ENCODE data around the gene PXDC1. TPM values are rescaled to one million over a fixed set of nuclear protein-coding genes. Genes with fewer than 3 reads are reported as not detected.

PXDC1 gene
- total RNA-seq, 1 donor, result 144 TPM

GRCh38 chr6:3699231-3699630, 52.3 kb downstream of the PXDC1 start:
- Histone ChIP-seq H3K4me3 (ENCODE audit: insufficient read depth, low read length) (no peak overlapping the region), H3K9me3 (ENCODE audit: low read depth, low read length) (no peaks in the 10 kb centered on the region), H4K20me1 (ENCODE audit: insufficient read depth, low read length) (no peaks in the 10 kb centered on the region), H2AFZ (ENCODE audit: low read length) (no peak overlapping the region), H3K4me2 (ENCODE audit: insufficient read depth, low read length) (no peak overlapping the region), H3K36me3 (ENCODE audit: insufficient read depth, low read length) (no peaks in the 10 kb centered on the region), H3K4me1 (ENCODE audit: insufficient read depth, low read length) (peaks cover 38% of the 10 kb centered on the region), H3K79me2 (ENCODE audit: insufficient read depth, low read length) (no peaks in the 10 kb centered on the region), H3K27ac (ENCODE audit: low read depth, low read length) (no peak overlapping the region), H3K27me3 (ENCODE audit: insufficient read depth, low read length) (no peaks in the 10 kb centered on the region)
- no peak for TF ChIP-seq CTCF (IDR thresholded peaks at IDR 0.05; ENCODE audit: extremely low read depth, low read depth, low read length)
- DNase-seq (ENCODE audit: insufficient read length, low spot score, missing footprints), result no peak

- TF ChIP-seq CTCF (IDR thresholded peaks at IDR 0.05; ENCODE audit: extremely low read depth, low read depth, low read length), result no peak
- DNase-seq (ENCODE audit: insufficient read length, low spot score, missing footprints), result no peak
- Histone ChIP-seq H3K79me2 (ENCODE audit: insufficient read depth, low read length) (no peaks in the 10 kb centered on the region), H3K27ac (ENCODE audit: low read depth, low read length) (peak overlapping the region; percentile 79), H3K27me3 (ENCODE audit: insufficient read depth, low read length) (no peaks in the 10 kb centered on the region), H3K4me1 (ENCODE audit: insufficient read depth, low read length) (peaks cover 38% of the 10 kb centered on the region), H3K4me2 (ENCODE audit: insufficient read depth, low read length) (peak overlapping the region; percentile 28), H3K36me3 (ENCODE audit: insufficient read depth, low read length) (no peaks in the 10 kb centered on the region), H3K4me3 (ENCODE audit: insufficient read depth, low read length) (no peak overlapping the region), H3K9me3 (ENCODE audit: low read depth, low read length) (no peaks in the 10 kb centered on the region), H2AFZ (ENCODE audit: low read length) (peak overlapping the region; percentile 11), H4K20me1 (ENCODE audit: insufficient read depth, low read length) (no peaks in the 10 kb centered on the region)
These were observed 53.5 kb downstream of the PXDC1 start for GRCh38 chr6:3698021-3698420.

- Histone ChIP-seq H4K20me1 (ENCODE audit: insufficient read depth, low read length) (no peaks in the 10 kb centered on the region), H3K27ac (ENCODE audit: low read depth, low read length) (peak overlapping the region; percentile 79), H3K9me3 (ENCODE audit: low read depth, low read length) (no peaks in the 10 kb centered on the region)
These were observed 53.9 kb downstream of the PXDC1 start for GRCh38 chr6:3697609-3698008.

GRCh38 chr6:3696525-3697088, 54.9 kb downstream of the PXDC1 start:
- Histone ChIP-seq H3K4me1 (ENCODE audit: insufficient read depth, low read length) (peaks cover 38% of the 10 kb centered on the region), H3K4me3 (ENCODE audit: insufficient read depth, low read length) (no peak overlapping the region), H4K20me1 (ENCODE audit: insufficient read depth, low read length) (no peaks in the 10 kb centered on the region), H3K27me3 (ENCODE audit: insufficient read depth, low read length) (no peaks in the 10 kb centered on the region), H3K36me3 (ENCODE audit: insufficient read depth, low read length) (no peaks in the 10 kb centered on the region), H3K27ac (ENCODE audit: low read depth, low read length) (no peak overlapping the region), H3K79me2 (ENCODE audit: insufficient read depth, low read length) (no peaks in the 10 kb centered on the region), H2AFZ (ENCODE audit: low read length) (no peak overlapping the region), H3K4me2 (ENCODE audit: insufficient read depth, low read length) (no peak overlapping the region), H3K9me3 (ENCODE audit: low read depth, low read length) (no peaks in the 10 kb centered on the region)
- no peak for DNase-seq (ENCODE audit: insufficient read length, low spot score, missing footprints)
- no peak for TF ChIP-seq CTCF (IDR thresholded peaks at IDR 0.05; ENCODE audit: extremely low read depth, low read depth, low read length)

More at GRCh38 chr6:3697609-3698008, 53.9 kb downstream of the PXDC1 start:
- Histone ChIP-seq H3K27me3 (ENCODE audit: insufficient read depth, low read length) (no peaks in the 10 kb centered on the region), H3K4me1 (ENCODE audit: insufficient read depth, low read length) (peaks cover 38% of the 10 kb centered on the region), H3K79me2 (ENCODE audit: insufficient read depth, low read length) (no peaks in the 10 kb centered on the region), H2AFZ (ENCODE audit: low read length) (peak overlapping the region; percentile 11), H3K4me3 (ENCODE audit: insufficient read depth, low read length) (no peak overlapping the region), H3K4me2 (ENCODE audit: insufficient read depth, low read length) (peak overlapping the region; percentile 28), H3K36me3 (ENCODE audit: insufficient read depth, low read length) (no peaks in the 10 kb centered on the region)
- TF ChIP-seq CTCF (IDR thresholded peaks at IDR 0.05; ENCODE audit: extremely low read depth, low read depth, low read length), result no peak
- DNase-seq (ENCODE audit: insufficient read length, low spot score, missing footprints), result peak; percentile 94
